ENCODE measurements around the gene TLE1. TPM values are rescaled to one million over a fixed set of nuclear protein-coding genes. Genes with fewer than 3 reads are reported as not detected.
A peak's percentile ranks its signal among the peaks of the same experiment; 100 is the strongest.

TLE1 gene
- total RNA-seq, 3 donors from 2014 or later: 42.9 to 51.8 (median 47.3) TPM

DNA sequence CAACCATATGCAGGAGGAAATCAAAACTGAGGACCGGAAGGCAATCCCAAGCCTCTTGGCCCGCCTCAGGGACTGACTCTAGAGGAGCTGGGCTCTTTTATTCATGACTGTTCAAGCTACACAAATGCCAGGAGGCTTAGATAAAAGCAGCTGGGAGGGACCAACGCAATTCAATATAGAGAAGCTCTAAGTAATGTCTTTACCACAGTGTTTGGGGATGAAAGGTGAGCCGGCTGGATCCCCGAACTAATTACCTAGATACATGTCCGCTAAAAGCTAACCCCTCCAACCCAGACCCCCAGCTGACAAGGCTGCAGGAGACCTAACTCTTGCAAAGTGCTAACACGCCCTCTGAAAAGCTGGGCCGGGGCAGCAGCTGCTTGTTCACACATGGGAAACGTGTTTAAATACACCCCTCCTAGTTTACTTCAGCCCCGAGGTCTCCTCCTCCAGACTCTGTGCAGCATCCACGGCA is 67.5 kb downstream of the TLE1 start:
- intact Hi-C loops (cut with DNase I, micrococcal nuclease): no loop called here
- H3K4me3 ChIP-seq: no peak overlapping the region
- no peak for TF ChIP-seq CTCF (IDR thresholded peaks at IDR 0.05)

DNA sequence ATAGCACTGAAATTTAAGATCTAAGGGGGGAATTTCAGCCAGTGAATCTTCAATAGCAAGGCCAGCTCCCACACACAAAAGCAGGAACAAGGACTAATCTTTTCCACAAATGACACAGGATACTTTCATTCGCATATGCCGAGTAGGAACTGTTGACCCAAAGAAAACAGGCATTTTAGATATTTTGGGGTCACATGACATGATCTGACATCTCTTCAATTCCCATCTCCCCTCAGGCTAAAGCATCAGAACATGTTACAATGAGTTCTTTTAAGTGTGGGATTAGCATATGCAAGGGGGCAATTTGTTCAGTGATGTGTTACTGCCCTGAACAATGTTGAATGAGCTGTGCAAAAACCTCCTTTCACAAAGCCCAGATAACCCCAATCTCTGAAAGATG is 68.2 kb downstream of the TLE1 start:
- ATAC-seq: no peak
- no peak for TF ChIP-seq CTCF (IDR thresholded peaks at IDR 0.05)

More for the DNA sequence above, 67.5 kb downstream of the TLE1 start:
- no peak for ATAC-seq
- Histone ChIP-seq H3K36me3 (ENCODE audit: low read depth) (no peaks in the 10 kb centered on the region), H3K4me1 (ENCODE audit: low read depth) (no peaks in the 10 kb centered on the region), H3K9me3 (no peaks in the 10 kb centered on the region)
- no peak for DNase-seq

GRCh38 chr9:81620002-81620390 is 69.4 kb downstream of the TLE1 start:
- Histone ChIP-seq H3K4me3 (no peak overlapping the region), H3K36me3 (ENCODE audit: low read depth) (no peaks in the 10 kb centered on the region), H3K4me1 (ENCODE audit: low read depth) (no peaks in the 10 kb centered on the region), H3K9me3 (no peaks in the 10 kb centered on the region)
- DNase-seq: no peak
- ATAC-seq: peak; percentile 19
- intact Hi-C loops (cut with DNase I, micrococcal nuclease): no loop called here
- no peak for TF ChIP-seq CTCF (IDR thresholded peaks at IDR 0.05)

More for the DNA sequence above, 68.2 kb downstream of the TLE1 start:
- Histone ChIP-seq H3K4me3 (no peak overlapping the region), H3K4me1 (ENCODE audit: low read depth) (no peaks in the 10 kb centered on the region), H3K9me3 (no peaks in the 10 kb centered on the region), H3K36me3 (ENCODE audit: low read depth) (no peaks in the 10 kb centered on the region)
- intact Hi-C loops (cut with DNase I, micrococcal nuclease): no loop called here
- DNase-seq: no peak

DNA sequence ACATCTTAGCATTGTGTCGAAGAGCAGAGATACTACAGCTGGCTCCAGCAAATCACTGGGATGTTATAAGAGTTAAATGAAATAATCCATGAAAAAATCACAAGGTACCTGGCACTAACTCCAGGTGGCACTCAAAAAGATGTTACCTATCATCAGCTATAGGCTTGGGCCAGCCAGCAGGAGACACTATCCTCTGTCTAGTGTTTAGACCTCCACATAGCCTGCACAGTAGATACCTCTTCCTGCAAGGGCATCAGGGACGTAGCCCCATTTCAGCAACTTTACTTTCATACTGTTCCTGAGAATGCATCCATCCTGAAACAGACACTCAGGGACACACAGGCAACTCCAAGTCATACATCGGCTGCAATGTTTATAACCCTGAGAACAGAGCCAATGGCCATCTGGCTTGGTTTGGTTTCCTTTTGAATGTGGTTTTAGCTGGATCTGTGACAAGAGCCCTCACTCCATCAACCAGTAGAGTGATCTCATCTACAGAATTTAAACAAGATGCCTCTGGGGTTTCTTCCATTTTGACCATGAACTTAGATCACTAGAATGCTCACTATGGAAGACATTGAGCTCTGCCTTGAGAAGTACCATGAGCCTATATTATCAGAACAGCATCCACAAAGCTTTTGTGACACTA is 69.9 kb downstream of the TLE1 start:
- no peaks in the 10 kb centered on the region for H3K36me3 ChIP-seq (ENCODE audit: low read depth)
- no peaks in the 10 kb centered on the region for H3K4me1 ChIP-seq (ENCODE audit: low read depth)
- no peaks in the 10 kb centered on the region for H3K9me3 ChIP-seq
- peak; percentile 42 for ATAC-seq
- H3K4me3 ChIP-seq: no peak overlapping the region
- intact Hi-C loops (cut with DNase I, micrococcal nuclease): no loop called here
- no peak for TF ChIP-seq CTCF (IDR thresholded peaks at IDR 0.05)
- peak in 1 of 3 donors; percentile 12 for DNase-seq

DNA sequence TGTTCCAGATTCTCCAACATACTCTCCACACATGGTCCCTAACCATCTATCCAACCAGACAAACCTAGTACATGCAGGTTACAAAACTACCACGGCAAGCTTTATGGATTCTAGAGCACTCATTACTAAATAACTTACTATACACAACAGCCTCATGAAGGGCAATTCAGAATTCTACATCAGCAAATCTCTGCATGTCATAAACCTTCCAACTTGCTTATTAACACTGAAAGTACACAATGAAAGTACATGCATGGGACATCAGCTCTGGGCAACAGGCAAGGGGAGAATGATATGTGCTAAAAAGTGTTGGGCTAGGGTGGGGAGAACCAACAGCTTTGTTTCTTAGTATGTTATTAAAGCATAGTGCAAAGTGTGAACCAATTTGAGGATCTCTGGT is 70.4 kb downstream of the TLE1 start:
- H3K4me3 ChIP-seq: no peak overlapping the region
- no peak for DNase-seq
- H3K9me3 ChIP-seq: no peaks in the 10 kb centered on the region
- H3K4me1 ChIP-seq (ENCODE audit: low read depth): no peaks in the 10 kb centered on the region
- TF ChIP-seq CTCF (IDR thresholded peaks at IDR 0.05): no peak
- no peaks in the 10 kb centered on the region for H3K36me3 ChIP-seq (ENCODE audit: low read depth)
- intact Hi-C loops (cut with DNase I, micrococcal nuclease): no loop called here
- ATAC-seq: no peak
